CD4-positive, CD25-positive, alpha-beta regulatory T cell (primary cell): Measurements from ENCODE around the gene FYN. TPM values are rescaled to one million over a fixed set of nuclear protein-coding genes. Genes with fewer than 3 reads are reported as not detected.

ENCODE experiments used
- ATAC-seq, 2 donors: fragments of 150-1000 bp; cut with Tn5 transposase; one replicate each; pipeline ENCODE4 v1.10.0; 2021; ENCODE audit warnings: low read depth in 2 of 2, moderate number of reproducible peaks in 2 of 2, moderate library complexity in 1 of 2
- DNase-seq, 3 donors: peaks; one replicate each; pipeline versions ENCODE4 v3.0.0 to v3.0.0-alpha.2; 2012 to 2022; ENCODE audit warnings: mixed read lengths in 1 of 3
- H3K27ac ChIP-seq: one replicate; pipeline ENCODE4 v1.7.0; 2013; ENCODE audit warnings: mild to moderate bottlenecking, low read length; ENCODE audit not compliant: insufficient read depth, poor library complexity, severe bottlenecking
- H3K27me3 ChIP-seq: one replicate; pipeline ENCODE4 v1.7.0; 2013; ENCODE audit warnings: low read length; ENCODE audit not compliant: control insufficient read depth, insufficient read depth
- H3K36me3 ChIP-seq: one replicate; pipeline ENCODE4 v1.7.0; 2013; ENCODE audit warnings: mild to moderate bottlenecking, low read length, moderate library complexity; ENCODE audit not compliant: control insufficient read depth, insufficient read depth
- H3K4me1 ChIP-seq: 2 replicates; pipeline ENCODE4 v1.7.0; 2013; ENCODE audit warnings: mild to moderate bottlenecking, low read length; ENCODE audit not compliant: insufficient read depth, control insufficient read depth, poor library complexity, severe bottlenecking
- H3K4me3 ChIP-seq: one replicate; pipeline ENCODE4 v1.7.0; 2013; ENCODE audit warnings: low read depth, mild to moderate bottlenecking, low read length, moderate library complexity
- H3K9me3 ChIP-seq, 2 experiments: 1 replicate in 1 of 2; 2 replicates in 1 of 2; pipeline ENCODE4 v1.7.0; 2013; ENCODE audit warnings: low read length in 2 of 2, mild to moderate bottlenecking in 1 of 2, moderate library complexity in 1 of 2; ENCODE audit not compliant: control insufficient read depth in 2 of 2
- H3K27ac Mint-ChIP-seq, 3 donors: one replicate each; pipeline ENCODE4 v1.8.0; 2020 to 2022; ENCODE audit warnings: mild to moderate bottlenecking in 3 of 3, mixed read lengths in 3 of 3, moderate library complexity in 2 of 3
- H3K27me3 Mint-ChIP-seq: one replicate; pipeline ENCODE4 v1.8.0; 2022; ENCODE audit warnings: mild to moderate bottlenecking, mixed read lengths
- H3K36me3 Mint-ChIP-seq: one replicate; pipeline ENCODE4 v1.8.0; 2020; ENCODE audit warnings: mixed read lengths
- H3K4me1 Mint-ChIP-seq, 4 donors: one replicate each; pipeline ENCODE4 v1.8.0; 2020 to 2022; ENCODE audit warnings: mixed read lengths in 4 of 4, mild to moderate bottlenecking in 1 of 4
- H3K4me3 Mint-ChIP-seq, 4 donors: one replicate each; pipeline ENCODE4 v1.8.0; 2020 to 2022; ENCODE audit warnings: mild to moderate bottlenecking in 4 of 4, mixed read lengths in 4 of 4, moderate library complexity in 3 of 4
- H3K9me3 Mint-ChIP-seq, 7 donors: one replicate each; pipeline ENCODE4 v1.8.0; 2020 to 2022; ENCODE audit warnings: mixed read lengths in 7 of 7, mild to moderate bottlenecking in 3 of 7, moderate library complexity in 2 of 7
- polyA plus RNA-seq, 4 donors: library from polyadenylated mRNA; unstranded; fragments of 300-500 nt; fragmentation: Illumina TruSeq; gene quantifications; one replicate each; pipeline ENCODE4 v1.2.3, GENCODE V29; 2021
- total RNA-seq: library from RNA; stranded (reverse); gene quantifications from one replicate; pipeline ENCODE4 v1.2.3, GENCODE V29; 2022

The FYN gene
- total and polyA plus RNA-seq, 5 donors from 2014 or later, result 267 to 592 (median 295) TPM

DNA sequence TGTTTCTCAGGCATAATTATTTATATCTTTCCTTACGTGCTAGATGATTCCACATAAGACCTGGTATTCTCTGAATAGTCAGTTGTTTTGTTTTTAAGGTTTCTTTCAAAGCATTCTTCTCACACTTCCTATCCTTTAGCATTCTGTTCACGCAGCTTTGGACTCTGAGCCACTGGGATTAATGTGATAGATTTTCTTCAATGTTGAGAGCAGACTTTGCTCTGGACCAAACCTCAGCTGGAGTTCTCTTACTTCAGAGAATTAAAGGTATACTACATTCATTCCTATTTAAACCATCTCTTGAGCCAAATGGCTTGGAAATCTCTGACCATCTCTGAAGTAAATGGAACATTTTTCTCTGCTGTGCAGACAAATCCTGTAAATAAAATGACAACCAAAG lies 196.9 kb downstream of the FYN start:
- Histone ChIP-seq H3K36me3 (peaks cover 87% of the 10 kb centered on the region), H3K9me3 (no peaks in the 10 kb centered on the region), H3K4me3 (no peak overlapping the region), H3K27ac (no peak overlapping the region), H3K27me3 (no peaks in the 10 kb centered on the region), H3K4me1 (no peaks in the 10 kb centered on the region)
- no peak for DNase-seq
- peaks cover 41% of the 10 kb centered on the region for H3K36me3 Mint-ChIP-seq
- peaks cover 7 to 62% (median 41%) of the 10 kb centered on the region in 4 donors for H3K4me1 Mint-ChIP-seq
- H3K27me3 Mint-ChIP-seq, result no peaks in the 10 kb centered on the region
- H3K9me3 Mint-ChIP-seq, result no peaks in the 10 kb centered on the region
- ATAC-seq, result no peak
- no peak overlapping the region for H3K4me3 Mint-ChIP-seq
- H3K27ac Mint-ChIP-seq, result peak overlapping the region in 1 of 3 donors; percentile 52

DNA sequence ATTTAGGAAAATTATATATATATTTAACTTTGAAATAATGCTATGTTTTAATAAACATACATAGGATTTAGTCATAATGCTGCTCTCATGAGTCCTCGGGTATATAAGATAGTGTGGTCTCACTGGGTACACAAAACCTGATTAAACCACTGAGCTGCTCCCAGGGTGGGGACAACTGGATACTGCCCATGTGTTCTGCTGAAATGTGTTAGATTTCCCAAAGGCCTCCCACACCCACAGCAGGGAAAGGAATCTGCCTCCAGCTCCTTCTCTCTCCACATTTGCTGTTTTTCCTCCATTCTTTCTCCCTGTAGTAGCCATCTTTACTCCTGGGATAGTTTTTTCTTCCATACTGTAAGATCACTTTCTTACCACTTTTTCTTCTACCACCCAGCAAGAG lies 198.4 kb downstream of the FYN start:
- Histone ChIP-seq H3K4me1 (no peaks in the 10 kb centered on the region), H3K4me3 (no peak overlapping the region), H3K27ac (peak overlapping the region; percentile 49), H3K36me3 (peaks cover 87% of the 10 kb centered on the region), H3K9me3 (no peaks in the 10 kb centered on the region), H3K27me3 (no peaks in the 10 kb centered on the region)
- DNase-seq (no peak), ATAC-seq (no peak)
- H3K27ac Mint-ChIP-seq, result peak overlapping the region; percentile 72 to 89 (median 87)
- H3K4me1 Mint-ChIP-seq, result peaks cover 7 to 52% (median 39%) of the 10 kb centered on the region in 4 donors
- H3K27me3 Mint-ChIP-seq, result no peaks in the 10 kb centered on the region
- no peak overlapping the region for H3K4me3 Mint-ChIP-seq
- H3K9me3 Mint-ChIP-seq, result peaks cover 0 to 2% (median 0%) of the 10 kb centered on the region in 7 donors
- peaks cover 43% of the 10 kb centered on the region for H3K36me3 Mint-ChIP-seq

DNA sequence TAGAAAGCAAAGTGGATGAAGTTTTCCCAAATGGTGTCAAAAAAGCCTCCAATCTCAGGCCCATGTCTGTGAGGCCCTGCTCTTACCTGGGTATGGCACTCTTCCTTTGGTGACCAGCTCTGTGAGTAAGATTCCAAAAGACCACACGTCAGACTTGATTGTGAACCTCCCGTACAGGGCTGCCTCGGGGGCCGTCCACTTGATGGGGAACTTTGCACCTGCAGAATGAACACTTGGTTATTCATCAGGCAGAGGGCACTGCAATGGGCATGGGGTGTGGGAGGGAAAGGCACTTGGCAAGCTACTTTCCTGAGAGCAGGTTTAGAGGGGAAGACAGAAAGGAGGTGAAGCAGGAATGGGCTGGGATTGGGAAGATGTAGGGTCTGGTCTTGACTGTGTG lies 198.8 kb downstream of the FYN start:
- DNase-seq, result no peak
- Mint-ChIP-seq H3K9me3 (peaks cover 0 to 2% (median 0%) of the 10 kb centered on the region in 7 donors), H3K4me1 (peaks cover 7 to 48% (median 35%) of the 10 kb centered on the region in 4 donors), H3K4me3 (no peak overlapping the region), H3K36me3 (peaks cover 45% of the 10 kb centered on the region), H3K27ac (peak overlapping the region in 1 of 3 donors; percentile 89), H3K27me3 (no peaks in the 10 kb centered on the region)
- no peak overlapping the region for H3K27ac ChIP-seq
- no peak overlapping the region for H3K4me3 ChIP-seq
- H3K36me3 ChIP-seq, result peaks cover 87% of the 10 kb centered on the region
- H3K9me3 ChIP-seq, result no peaks in the 10 kb centered on the region
- ATAC-seq, result no peak
- no peaks in the 10 kb centered on the region for H3K27me3 ChIP-seq
- H3K4me1 ChIP-seq, result no peaks in the 10 kb centered on the region

DNA sequence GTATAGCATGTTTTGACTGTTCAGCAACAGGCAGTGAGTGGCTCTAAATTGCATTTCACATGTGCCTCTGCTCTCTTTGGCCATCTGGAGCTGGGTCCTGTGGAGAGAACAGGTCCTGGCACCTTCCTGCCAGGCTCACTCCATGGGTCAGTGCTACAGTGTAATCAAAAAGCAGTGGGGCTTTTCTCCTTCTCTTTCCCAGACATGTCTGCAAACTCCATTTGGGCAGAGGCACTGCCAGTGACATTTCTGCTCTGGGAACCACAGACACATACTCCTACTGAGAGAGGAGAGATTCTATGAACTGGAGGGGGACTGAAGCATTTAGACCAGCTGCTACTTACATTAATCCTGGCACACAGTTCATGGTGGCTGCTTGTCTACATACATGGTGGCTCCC lies 199.3 kb downstream of the FYN start:
- no peak for ATAC-seq
- H3K9me3 Mint-ChIP-seq, result peaks cover 0 to 2% (median 0%) of the 10 kb centered on the region in 7 donors
- H3K27ac Mint-ChIP-seq, result peak overlapping the region in 1 of 3 donors; percentile 89
- H3K27me3 Mint-ChIP-seq, result no peaks in the 10 kb centered on the region
- peaks cover 42% of the 10 kb centered on the region for H3K36me3 Mint-ChIP-seq
- H3K4me1 Mint-ChIP-seq, result peaks cover 7 to 43% (median 30%) of the 10 kb centered on the region in 4 donors
- no peaks in the 10 kb centered on the region for H3K27me3 ChIP-seq
- no peak overlapping the region for H3K4me3 ChIP-seq
- H3K36me3 ChIP-seq, result peaks cover 87% of the 10 kb centered on the region
- H3K9me3 ChIP-seq, result no peaks in the 10 kb centered on the region
- H3K4me1 ChIP-seq, result no peaks in the 10 kb centered on the region
- no peak for DNase-seq
- no peak overlapping the region for H3K27ac ChIP-seq
- no peak overlapping the region for H3K4me3 Mint-ChIP-seq

DNA sequence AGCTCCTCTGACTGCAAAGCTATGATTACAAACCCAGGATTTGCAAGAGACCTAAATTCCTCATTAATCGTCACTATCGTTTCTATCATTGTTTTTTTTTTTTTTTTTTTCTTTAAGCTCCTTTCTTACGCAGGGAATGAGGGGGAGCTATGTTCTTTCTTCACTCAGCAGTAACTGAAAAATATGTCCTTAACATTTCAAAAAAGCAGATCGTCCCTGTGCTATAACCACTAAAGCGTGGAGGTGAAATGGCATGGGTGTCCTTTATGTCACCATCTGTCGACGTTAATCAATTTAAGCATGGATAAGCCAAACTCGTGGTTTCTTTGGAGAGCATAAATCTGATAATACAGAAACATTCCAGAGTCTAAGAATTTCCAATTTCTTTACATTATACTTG lies 199.7 kb downstream of the FYN start:
- H3K4me3 Mint-ChIP-seq, result no peak overlapping the region
- no peaks in the 10 kb centered on the region for H3K9me3 ChIP-seq
- DNase-seq, result no peak
- H3K27me3 ChIP-seq, result no peaks in the 10 kb centered on the region
- no peaks in the 10 kb centered on the region for H3K4me1 ChIP-seq
- peak overlapping the region in 2 of 3 donors; percentile 6 to 49 for H3K27ac Mint-ChIP-seq
- no peak for ATAC-seq
- peaks cover 87% of the 10 kb centered on the region for H3K36me3 ChIP-seq
- no peak overlapping the region for H3K27ac ChIP-seq
- H3K4me1 Mint-ChIP-seq, result peaks cover 4 to 39% (median 28%) of the 10 kb centered on the region in 4 donors
- H3K4me3 ChIP-seq, result no peak overlapping the region
- H3K9me3 Mint-ChIP-seq, result peaks cover 0 to 2% (median 0%) of the 10 kb centered on the region in 7 donors
- H3K36me3 Mint-ChIP-seq, result peaks cover 38% of the 10 kb centered on the region
- no peaks in the 10 kb centered on the region for H3K27me3 Mint-ChIP-seq

DNA sequence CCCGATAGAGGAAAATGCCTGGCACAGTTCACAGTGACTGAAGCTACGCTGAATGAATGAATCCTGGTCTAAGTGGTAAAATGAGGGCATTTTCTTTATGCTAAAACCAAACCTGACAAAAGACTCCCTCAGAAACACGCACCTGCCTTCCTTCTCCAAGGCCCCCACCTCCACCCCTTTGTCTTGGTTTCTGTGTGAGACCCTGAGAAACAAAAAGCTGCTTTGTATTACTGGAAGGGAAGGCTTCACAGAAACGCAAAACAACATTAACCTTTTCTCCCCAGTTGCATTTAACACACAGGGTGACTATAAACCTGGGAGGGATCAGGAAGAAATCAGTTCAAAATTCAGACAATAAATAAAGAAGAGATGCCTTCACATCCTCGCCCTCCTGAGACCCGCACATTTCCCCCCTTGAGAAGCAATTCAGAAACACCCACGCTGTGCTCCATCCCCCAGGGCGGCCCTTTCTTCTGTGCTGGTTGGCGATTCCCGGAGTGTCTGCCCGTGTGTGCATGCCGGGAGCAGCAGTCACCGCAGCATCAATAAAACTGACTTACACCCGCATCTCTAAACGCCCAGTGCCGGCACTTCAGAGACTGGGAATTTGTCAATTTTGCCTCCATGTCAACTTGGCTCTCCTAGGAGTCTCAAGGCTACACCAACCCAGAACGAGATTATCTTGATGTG lies 200.3 kb downstream of the FYN start:
- H3K4me3 Mint-ChIP-seq, result no peak overlapping the region
- peaks cover 41% of the 10 kb centered on the region for H3K36me3 Mint-ChIP-seq
- peaks cover 86% of the 10 kb centered on the region for H3K36me3 ChIP-seq
- no peaks in the 10 kb centered on the region for H3K27me3 ChIP-seq
- no peak overlapping the region for H3K4me3 ChIP-seq
- H3K9me3 Mint-ChIP-seq, result peaks cover 0 to 2% (median 0%) of the 10 kb centered on the region in 7 donors
- no peaks in the 10 kb centered on the region for H3K4me1 ChIP-seq
- H3K27ac ChIP-seq, result no peak overlapping the region
- H3K27ac Mint-ChIP-seq, result peak overlapping the region in 1 of 3 donors; percentile 15
- no peaks in the 10 kb centered on the region for H3K9me3 ChIP-seq
- no peak for ATAC-seq
- peaks cover 0 to 33% (median 26%) of the 10 kb centered on the region in 4 donors for H3K4me1 Mint-ChIP-seq
- no peaks in the 10 kb centered on the region for H3K27me3 Mint-ChIP-seq
- DNase-seq, result no peak

DNA sequence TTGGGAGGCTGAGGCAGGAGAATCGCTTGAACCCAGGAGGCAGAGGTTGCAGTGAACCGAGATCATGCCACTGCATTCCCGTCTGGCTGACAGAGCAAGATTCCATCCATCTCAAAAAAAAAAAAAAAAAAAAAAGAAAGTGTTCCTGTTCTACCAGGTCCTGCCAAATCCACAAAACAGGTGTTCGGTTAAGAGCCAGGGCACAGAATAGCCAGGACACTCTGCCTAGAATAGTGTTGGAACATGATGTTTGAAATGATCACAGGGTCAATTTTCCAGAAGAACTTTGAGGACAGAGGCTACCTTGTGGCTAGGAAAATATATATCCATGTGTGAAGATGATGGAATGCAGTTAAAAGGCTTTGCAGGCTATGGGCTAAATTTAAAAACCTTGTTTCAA lies 203.9 kb downstream of the FYN start:
- no peaks in the 10 kb centered on the region for H3K4me1 ChIP-seq
- H3K4me3 Mint-ChIP-seq, result no peak overlapping the region
- H3K36me3 ChIP-seq, result peaks cover 90% of the 10 kb centered on the region
- peaks cover 58% of the 10 kb centered on the region for H3K36me3 Mint-ChIP-seq
- H3K4me1 Mint-ChIP-seq, result peaks cover 0 to 15% (median 1%) of the 10 kb centered on the region in 4 donors
- DNase-seq (no peak), ATAC-seq (no peak)
- peaks cover 0 to 2% (median 0%) of the 10 kb centered on the region in 7 donors for H3K9me3 Mint-ChIP-seq
- no peaks in the 10 kb centered on the region for H3K27me3 Mint-ChIP-seq
- H3K27ac ChIP-seq, result no peak overlapping the region
- H3K4me3 ChIP-seq, result no peak overlapping the region
- H3K27ac Mint-ChIP-seq, result peak overlapping the region in 2 of 3 donors; percentile 36 to 53
- H3K9me3 ChIP-seq, result no peaks in the 10 kb centered on the region
- H3K27me3 ChIP-seq, result no peaks in the 10 kb centered on the region

DNA sequence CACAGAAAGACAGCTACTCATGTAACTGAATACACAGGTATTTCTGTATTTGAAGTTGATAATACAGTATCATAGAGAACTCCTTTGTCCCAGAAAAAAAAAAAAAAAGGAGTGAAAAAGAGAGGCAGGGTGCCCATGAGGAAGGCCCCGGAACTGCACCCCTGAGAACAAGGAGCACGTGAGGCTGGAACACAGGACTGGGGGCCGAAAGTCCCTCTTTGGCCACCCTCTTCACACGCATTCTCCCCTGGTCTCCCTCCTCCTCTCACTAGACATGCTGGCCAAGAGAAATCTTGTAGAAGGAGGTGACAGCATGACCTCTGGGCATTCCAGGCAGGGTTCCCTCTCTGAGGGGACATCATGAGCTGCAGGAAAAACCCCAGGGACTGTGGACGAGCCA lies 204.8 kb downstream of the FYN start:
- H3K9me3 Mint-ChIP-seq, result peaks cover 0 to 2% (median 0%) of the 10 kb centered on the region in 7 donors
- H3K4me3 ChIP-seq, result no peak overlapping the region
- H3K36me3 ChIP-seq, result peaks cover 89% of the 10 kb centered on the region
- H3K27ac Mint-ChIP-seq, result peak overlapping the region in 2 of 3 donors; percentile 33 to 73
- H3K27me3 ChIP-seq, result no peaks in the 10 kb centered on the region
- no peak overlapping the region for H3K4me3 Mint-ChIP-seq
- DNase-seq (no peak), ATAC-seq (no peak)
- no peaks in the 10 kb centered on the region for H3K4me1 ChIP-seq
- H3K27me3 Mint-ChIP-seq, result no peaks in the 10 kb centered on the region
- no peaks in the 10 kb centered on the region for H3K9me3 ChIP-seq
- peaks cover 61% of the 10 kb centered on the region for H3K36me3 Mint-ChIP-seq
- H3K27ac ChIP-seq, result no peak overlapping the region
- H3K4me1 Mint-ChIP-seq, result peaks cover 0 to 20% (median 2%) of the 10 kb centered on the region in 4 donors
